HG03565 (cell line): Measurements from ENCODE around the gene PLA2G4F.

Experiments
- ATAC-seq: cut with Tn5 transposase; IDR thresholded peaks from one replicate; pipeline ENCODE4 v1.9.1; 2021; ENCODE audit warnings: mild to moderate bottlenecking, moderate library complexity; ENCODE audit not compliant: unreplicated experiment

Gene PLA2G4F

DNA sequence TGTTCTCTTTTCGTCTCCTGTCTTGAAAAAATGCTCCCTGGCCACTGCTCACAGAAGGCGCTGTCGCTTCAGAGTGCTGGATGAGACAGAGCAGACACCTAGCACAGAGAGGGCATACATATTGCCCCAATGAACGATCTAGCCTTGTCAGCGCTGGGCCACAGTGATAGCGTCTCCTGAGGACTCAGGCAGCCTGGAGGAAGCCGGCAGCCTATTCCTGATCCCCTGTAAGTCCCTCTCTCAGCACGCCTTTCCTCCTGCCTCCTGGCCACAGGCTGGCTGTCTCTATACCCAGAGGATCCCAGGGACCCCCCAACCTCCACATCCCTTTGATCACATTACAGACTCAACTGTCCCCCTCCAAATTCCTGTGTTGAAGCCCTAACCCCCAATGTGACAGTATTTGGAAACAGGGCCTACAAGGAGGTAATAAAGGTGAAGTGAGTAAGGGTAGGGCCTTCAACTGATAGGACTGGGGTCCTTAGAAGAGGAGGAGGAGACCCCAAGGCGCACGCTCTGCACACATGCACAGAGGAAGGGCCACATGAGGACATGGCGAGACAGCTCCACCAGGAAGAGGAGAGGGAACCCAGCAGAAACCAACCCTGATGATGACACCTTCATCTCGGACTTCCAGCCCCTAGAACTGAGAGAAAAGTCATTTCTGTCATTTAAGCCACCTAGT is 7.5 kb downstream of the PLA2G4F start:
- ATAC-seq: no peak

GRCh38 chr15:42147431-42147735 is 9.1 kb downstream of the PLA2G4F start:
- ATAC-seq: no peak

- no peak for ATAC-seq
Observed at GRCh38 chr15:42146551-42147430, 9.6 kb downstream of the PLA2G4F start.

GRCh38 chr15:42145546-42146455 is 10.6 kb downstream of the PLA2G4F start:
- ATAC-seq: no peak

GRCh38 chr15:42144841-42145375 is 11.5 kb downstream of the PLA2G4F start:
- no peak for ATAC-seq

DNA sequence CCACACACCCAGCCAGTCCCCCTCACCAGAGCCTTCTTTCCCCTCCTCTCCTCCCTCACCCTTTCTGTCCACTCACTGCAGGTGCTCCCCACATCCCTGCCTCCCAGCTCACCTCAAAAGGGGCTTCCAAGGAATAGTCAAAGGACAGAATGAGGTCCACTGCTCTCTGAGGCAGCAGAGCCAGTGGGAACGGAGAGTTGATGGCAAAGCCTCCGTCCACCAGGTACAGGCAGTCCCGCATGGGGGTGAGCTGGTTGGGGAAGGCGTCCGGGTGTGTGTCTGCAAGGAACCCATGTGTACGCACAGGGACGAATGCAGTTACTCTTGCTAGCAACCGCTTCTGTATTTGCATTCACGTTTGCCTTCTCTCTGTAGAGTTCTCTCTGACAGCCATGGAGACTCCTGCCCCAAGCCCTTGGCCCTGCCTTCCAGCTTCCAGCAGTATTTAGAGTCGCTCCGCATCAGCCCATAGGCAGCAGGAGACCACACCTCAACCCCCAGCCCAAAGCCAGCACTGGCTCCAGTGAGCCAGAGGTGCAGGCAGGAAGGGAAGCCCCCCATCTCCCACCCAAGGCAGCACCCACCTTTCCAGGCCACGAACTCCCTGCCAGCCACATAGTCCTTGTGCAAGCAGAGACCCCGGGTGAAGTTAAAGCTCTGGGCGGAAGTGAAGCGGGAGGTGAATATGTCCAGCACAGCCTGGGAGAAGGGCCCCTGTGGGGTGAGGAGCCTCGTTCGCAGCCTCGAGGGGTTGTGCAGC is 12.4 kb downstream of the PLA2G4F start:
- ATAC-seq: no peak

DNA sequence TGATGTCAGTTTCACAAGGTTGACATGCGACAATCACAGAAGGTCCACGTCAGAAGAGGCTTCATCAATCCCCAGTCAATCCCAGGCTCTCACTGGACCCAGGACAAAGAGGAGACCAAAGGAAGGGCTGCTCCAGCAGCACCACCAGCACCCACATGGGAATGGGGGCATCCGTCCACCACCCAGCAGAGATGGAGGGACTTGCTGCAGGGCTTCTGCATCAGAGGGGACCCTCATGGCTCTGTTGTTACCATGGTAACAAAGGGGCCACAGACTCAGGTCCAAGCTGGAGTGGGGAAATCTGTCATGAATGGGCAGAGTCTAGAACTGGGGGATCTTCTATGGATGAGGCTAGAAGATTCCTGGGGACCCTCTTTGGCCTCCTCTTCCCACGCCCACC is 13.1 kb downstream of the PLA2G4F start:
- no peak for ATAC-seq

DNA sequence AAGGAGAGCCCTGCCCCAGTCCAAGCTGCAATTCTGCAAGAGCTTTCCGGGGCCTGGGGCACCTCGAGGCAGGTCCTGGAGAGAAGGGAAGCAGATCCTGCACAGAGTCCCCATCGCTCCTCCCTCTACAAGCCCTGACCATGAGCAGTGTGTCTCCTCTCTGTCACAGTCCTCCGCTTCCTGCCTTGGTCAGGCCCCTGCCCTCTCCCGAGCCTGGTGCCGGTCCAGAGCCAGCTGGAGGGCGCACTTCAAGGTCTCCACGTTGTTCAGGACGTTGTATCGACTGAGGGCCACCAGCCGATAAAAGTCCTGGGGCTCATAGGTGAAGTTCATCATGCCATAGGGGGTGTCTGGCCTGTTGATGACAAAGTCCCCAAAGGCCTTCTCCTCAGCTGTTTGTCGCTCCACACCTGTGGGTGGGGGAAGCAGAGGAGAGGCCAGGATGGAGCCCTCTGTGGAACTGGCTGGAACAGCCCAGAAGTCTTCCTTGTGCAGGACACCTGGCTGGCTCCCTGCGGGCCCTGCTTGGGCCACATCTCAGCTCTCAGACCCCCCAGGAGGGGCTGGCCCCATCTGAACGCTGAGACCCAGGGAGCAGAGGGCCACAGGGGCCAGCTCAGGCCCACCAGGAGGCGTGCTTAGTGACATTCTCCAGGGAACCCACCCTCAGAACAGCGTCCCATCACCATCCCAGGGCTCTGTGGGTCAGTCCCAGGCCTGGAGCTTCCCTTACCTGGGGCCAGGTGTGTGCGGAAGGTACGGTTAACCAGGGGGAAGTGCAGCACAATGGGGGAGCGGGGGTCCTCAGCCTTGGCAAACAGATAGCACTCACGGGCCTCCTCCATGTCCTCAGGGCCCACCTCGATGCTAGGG is 14.4 kb downstream of the PLA2G4F start:
- ATAC-seq: no peak

DNA sequence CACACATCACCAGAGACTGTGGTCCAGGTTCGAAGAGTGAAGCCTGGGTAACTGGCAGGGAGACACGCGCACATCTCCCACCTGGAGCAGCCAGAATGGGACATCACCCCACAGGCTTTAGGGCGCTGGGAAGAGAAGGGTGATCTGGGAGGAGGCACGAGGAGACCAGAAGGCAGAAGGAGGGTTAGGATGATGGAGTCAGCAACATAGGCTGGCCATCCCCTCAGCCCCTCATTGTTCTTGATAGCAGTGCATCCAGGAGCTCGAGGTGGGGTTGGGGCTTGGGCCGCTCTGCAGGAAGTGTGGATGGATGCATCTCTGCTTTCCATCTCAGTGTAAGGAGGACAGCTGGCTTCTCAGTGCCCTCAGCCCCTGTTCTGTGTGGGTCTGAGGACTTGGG is 15.2 kb downstream of the PLA2G4F start:
- ATAC-seq: no peak

DNA sequence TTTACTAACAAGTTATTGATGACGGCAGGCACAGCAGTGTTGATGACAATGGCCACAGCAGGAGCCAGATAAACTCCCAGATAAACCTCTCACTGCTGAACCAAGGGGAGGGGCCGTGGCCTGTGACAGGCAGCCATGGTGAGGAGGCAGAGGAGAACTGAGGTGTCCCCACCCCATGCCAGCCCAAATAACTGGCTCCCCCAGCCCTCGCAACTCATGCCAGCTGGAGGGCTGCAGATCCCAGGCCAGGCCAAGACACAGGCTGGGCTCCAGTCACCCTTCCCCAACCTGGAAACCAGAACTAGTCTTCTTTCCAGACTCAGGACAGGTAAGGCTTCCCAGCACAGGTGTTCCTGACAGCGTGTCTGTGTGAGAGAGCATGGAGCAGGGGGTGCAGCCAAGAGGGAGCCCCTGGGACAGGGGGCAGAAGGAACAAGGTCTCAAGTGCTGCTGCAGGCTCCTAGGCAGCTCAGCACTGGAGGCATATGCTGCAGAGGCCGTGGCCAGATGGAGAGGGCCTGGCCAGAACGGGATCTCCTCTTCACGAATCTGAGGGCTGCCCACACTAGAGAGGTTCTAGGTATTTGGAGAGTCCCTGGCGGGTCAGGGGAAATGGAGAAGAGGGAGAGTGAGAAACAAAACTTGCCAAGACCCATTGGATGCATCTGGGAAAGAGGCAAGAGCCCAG is 15.9 kb downstream of the PLA2G4F start:
- no peak for ATAC-seq

DNA sequence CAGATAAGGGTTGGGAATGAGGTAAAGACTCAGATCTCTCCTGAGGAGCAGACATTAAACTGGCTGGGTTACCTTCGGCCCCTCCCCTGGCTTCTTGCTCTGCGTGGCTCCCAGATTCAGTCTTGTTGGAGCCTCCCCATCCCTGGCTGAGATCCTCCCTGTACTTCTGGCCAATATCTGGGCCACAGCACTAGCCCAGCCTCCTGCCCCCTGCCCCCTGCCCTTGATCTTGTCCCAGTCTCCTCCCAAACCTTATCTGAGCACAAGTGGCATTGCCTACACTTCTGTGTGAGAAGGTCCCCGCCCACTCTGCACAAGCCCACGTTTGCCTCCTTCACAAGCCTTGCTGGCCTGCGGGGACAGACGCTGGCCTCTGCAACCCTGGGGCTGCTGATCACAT is 16.8 kb downstream of the PLA2G4F start:
- no peak for ATAC-seq

GRCh38 chr15:42138968-42139386 is 17.5 kb downstream of the PLA2G4F start:
- ATAC-seq: no peak

DNA sequence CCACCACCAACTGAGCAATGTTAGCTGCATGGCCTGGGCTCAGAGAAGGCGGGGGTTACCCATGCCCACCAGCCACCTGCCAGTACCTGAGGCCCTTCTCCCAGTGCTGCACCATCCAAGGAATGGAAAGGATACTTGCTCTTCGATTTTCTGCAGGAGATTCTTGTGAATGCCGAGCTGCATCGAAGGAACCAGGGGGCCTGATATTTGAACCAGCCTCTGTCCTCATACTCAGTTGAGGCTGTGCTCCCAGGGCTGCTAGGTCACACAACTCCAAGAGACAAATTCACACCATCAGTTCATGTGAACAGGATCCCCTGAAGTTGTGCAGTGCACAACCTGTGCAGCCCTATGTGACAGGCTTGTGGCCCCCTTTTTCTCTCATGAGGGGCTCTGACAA is 18.0 kb downstream of the PLA2G4F start:
- no peak for ATAC-seq

- ATAC-seq: no peak
Observed at GRCh38 chr15:42137461-42138261, 18.8 kb downstream of the PLA2G4F start.

DNA sequence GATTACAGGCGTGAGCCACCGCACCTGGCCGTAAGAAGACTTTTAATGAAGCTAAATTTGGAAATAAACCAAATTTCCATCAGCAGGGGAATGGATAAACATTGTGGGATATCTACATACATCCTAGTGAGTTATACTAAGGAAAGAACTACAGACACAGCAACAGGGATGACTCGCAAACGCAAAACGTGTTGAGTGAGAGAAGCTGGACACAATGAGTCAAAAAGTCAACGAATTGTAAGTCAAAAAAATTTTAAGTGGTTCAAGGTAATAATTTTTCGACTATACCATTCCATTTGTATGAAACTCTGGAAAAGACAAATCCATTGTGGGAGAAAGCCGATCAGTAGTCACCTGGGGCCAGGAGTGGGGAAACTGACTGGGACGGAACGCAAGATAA is 19.9 kb downstream of the PLA2G4F start:
- no peak for ATAC-seq

DNA sequence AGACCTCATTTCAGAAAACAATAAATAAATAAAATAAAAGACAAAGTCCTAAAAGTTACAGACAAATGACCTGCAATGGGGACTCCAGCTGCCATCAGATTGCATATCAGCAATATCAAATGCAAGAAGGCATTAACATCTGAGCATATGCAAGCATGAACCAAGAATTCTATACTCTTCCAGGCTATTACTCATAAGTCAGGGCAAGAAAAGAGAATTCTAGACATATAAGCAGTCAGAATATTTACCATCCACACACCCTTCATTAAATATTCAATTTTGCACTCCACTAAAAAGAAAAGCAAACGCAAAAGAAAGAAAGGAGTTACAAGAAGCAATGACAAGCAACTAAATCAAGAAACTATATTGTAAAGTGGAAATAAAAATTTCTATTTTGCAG is 21.1 kb downstream of the PLA2G4F start:
- ATAC-seq: no peak

DNA sequence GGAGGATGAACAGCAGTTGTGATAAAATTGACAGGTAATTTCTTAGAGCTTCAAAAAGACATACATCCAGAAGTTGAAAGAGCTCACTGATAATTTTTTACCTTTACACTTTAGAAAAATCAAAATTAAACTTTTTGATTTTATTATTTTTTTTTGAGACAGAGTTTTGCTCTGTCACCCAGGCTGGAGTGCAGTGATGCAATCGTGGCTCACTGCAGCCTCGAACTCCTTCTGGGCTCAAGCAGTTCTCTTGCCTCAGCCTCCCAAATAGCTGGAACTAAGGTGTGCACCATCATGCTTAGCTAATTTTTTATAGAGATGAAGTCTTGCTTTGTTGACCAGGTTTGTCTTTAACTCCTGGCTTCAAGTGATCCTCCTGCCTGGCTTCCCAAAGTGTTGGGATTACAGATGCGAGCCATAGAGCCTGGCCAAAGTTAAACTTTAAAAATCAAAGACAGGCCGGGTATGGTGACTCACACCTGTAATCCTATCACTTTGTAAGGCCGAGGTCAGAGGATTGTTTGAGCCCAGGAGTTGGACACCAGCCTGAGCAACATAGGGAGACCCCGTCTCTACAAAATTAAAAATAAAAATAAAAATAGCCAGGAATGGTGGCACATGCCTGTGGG is 21.7 kb downstream of the PLA2G4F start:
- ATAC-seq: no peak
